Measurements from ENCODE around the gene ACSM6. TPM values are rescaled to one million over a fixed set of nuclear protein-coding genes. Genes with fewer than 3 reads are reported as not detected.
A peak's percentile ranks its signal among the peaks of the same experiment; 100 is the strongest.

The ACSM6 gene
- total RNA-seq, 3 donors from 2014 or later = 0.66 TPM; not detected in 2

DNA sequence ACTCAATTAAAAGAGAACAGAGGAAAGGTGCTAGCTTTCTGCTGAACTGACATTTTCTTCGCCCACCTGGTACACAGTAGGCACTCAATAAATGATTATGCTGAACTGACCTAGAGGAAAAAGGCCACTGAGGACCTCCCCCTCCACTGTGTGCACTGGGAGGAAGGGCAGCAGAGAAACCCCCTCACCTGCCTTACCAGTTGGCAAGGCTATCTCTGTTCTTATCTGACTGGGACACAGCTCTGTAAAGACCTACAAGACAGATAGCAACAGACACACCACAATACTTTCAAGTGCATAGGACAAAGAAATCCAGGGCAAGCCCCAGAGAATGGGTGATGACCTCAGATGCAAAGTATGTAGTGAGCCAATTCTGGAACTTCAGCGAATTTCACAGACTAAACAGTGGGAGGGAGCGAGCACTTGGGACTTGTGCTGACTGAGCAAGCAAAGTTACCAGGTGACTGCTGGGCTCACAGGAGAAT lies 66.4 kb downstream of the ACSM6 start:
- no peak for DNase-seq (ENCODE audit: low spot score in 2 of 2)
- Histone ChIP-seq H3K36me3 (no peaks in the 10 kb centered on the region), H3K27me3 (no peaks in the 10 kb centered on the region), H3K4me1 (no peaks in the 10 kb centered on the region), H3K9me3 (no peaks in the 10 kb centered on the region), H3K4me3 (no peak overlapping the region), H3K27ac (peak overlapping the region; percentile 73 to 75)
- intact Hi-C loops (cut with DNase I; ENCODE audit: low total_unique reads) = no loop called here
- TF ChIP-seq, protein P1, sequence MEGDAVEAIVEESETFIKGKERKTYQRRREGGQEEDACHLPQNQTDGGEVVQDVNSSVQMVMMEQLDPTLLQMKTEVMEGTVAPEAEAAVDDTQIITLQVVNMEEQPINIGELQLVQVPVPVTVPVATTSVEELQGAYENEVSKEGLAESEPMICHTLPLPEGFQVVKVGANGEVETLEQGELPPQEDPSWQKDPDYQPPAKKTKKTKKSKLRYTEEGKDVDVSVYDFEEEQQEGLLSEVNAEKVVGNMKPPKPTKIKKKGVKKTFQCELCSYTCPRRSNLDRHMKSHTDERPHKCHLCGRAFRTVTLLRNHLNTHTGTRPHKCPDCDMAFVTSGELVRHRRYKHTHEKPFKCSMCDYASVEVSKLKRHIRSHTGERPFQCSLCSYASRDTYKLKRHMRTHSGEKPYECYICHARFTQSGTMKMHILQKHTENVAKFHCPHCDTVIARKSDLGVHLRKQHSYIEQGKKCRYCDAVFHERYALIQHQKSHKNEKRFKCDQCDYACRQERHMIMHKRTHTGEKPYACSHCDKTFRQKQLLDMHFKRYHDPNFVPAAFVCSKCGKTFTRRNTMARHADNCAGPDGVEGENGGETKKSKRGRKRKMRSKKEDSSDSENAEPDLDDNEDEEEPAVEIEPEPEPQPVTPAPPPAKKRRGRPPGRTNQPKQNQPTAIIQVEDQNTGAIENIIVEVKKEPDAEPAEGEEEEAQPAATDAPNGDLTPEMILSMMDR (IDR thresholded peaks at IDR 0.05) = no peak
- TF ChIP-seq POLR2A (IDR thresholded peaks at IDR 0.05) = no peak
- no peak for TF ChIP-seq POLR2AphosphoS5 (IDR thresholded peaks at IDR 0.05)

DNA sequence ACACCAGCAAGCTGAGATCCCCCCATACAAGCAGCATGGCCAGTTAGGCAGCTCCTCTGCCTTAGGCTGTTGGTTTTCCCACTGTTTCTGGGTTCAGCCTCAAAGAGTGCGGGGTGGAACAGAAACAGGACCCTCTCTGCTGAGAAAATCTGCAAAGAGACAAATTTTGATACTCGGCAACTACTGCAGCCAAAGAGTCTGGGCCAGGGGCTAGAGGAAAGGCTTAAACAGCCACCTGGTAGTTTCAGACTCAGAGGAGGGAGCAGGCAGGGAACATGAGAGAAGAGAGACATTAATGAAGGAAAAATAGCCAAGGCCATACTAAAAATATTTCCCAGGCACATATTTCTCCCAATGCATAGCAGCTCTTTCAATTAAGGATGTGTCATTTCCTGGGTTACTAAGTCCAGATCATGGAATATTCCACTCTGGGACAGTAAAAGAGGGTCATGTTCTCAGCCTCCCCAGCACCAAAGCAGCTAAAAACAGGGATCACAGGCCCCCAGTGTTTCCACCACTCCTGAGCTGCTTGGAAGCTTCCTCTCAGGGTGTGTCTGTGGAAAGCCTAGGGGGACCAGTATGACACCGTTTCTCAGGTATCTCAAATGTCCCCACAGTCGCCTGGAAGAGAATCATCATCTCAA lies 67.0 kb downstream of the ACSM6 start:
- TF ChIP-seq POLR2AphosphoS5 (IDR thresholded peaks at IDR 0.05) (no peak), POLR2A (IDR thresholded peaks at IDR 0.05) (no peak)
- TF ChIP-seq, protein P1 (IDR thresholded peaks at IDR 0.05) = no peak
- H3K27me3 ChIP-seq = no peaks in the 10 kb centered on the region
- H3K9me3 ChIP-seq = no peaks in the 10 kb centered on the region
- peak overlapping the region; percentile 73 to 75 for H3K27ac ChIP-seq
- intact Hi-C loops (cut with DNase I; ENCODE audit: low total_unique reads) = no loop called here
- no peaks in the 10 kb centered on the region for H3K4me1 ChIP-seq
- no peak overlapping the region for H3K4me3 ChIP-seq
- no peak for DNase-seq (ENCODE audit: low spot score in 2 of 2)
- no peaks in the 10 kb centered on the region for H3K36me3 ChIP-seq

DNA sequence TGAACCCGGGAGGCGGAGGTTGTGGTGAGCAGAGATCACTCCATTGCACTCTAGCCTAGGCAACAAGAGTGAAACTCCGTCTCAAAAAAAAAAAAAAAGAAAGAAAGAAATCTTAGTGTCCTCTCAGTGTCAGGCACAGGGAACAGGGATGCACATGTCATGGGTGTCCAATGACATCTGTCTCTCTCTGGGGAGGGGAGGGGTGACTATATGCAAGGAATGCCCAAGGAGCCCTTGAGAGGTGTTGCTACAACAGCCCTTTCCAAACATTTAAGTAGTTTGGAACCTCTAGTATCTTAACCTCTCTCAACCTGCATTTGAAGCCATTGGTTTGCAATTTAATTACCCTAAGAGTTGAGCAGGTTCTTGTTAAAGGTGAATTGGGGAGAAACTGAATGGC lies 67.9 kb downstream of the ACSM6 start:
- intact Hi-C loops (cut with DNase I; ENCODE audit: low total_unique reads) = no loop called here
- no peaks in the 10 kb centered on the region for H3K9me3 ChIP-seq
- no peaks in the 10 kb centered on the region for H3K4me1 ChIP-seq
- H3K27ac ChIP-seq = no peak overlapping the region
- no peak for TF ChIP-seq POLR2AphosphoS5 (IDR thresholded peaks at IDR 0.05)
- no peak for TF ChIP-seq POLR2A (IDR thresholded peaks at IDR 0.05)
- TF ChIP-seq, protein P1 (IDR thresholded peaks at IDR 0.05) = no peak
- H3K27me3 ChIP-seq = no peaks in the 10 kb centered on the region
- no peak for DNase-seq (ENCODE audit: low spot score in 2 of 2)
- H3K36me3 ChIP-seq = no peaks in the 10 kb centered on the region
- H3K4me3 ChIP-seq = no peak overlapping the region

DNA sequence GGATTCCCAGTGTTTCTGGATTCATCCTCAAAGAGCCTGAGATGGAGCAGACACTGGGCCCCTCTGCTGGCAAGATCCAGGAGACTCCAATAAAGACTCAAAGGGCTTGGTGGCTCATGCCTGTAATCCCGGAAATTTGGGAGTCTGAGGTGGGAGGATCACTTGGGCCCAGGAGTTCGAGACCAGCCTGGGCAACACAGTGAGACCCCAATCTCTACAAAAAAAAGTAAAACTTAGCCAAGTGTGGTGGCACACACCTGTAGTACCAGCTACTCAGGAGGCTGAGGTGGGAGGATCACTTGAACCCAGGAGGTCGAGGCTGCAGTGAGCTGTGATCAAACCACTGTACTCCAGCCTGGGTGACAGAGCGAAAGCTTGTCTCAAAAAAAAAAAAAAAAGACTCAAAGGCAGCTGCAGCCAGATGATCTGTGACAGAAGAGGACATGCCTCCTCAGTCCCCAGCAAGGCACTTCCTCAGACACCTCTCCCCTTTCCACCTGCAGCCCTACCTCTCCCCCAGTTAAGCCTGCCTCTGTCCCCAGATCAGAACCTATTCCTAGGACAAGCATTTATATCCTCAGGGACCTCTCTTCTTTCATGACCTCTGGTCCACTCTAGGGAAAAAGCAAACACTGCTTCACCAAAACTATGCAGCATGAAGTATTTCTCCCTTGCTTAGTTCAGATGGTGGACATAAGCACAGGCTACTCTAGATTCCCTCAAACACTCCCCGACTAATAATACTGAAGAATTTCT lies 68.9 kb downstream of the ACSM6 start:
- H3K4me1 ChIP-seq = peaks cover 0 to 1% of the 10 kb centered on the region in 2 donors
- H3K36me3 ChIP-seq = no peaks in the 10 kb centered on the region
- intact Hi-C loops (cut with DNase I; ENCODE audit: low total_unique reads) = no loop called here
- no peaks in the 10 kb centered on the region for H3K9me3 ChIP-seq
- no peak for DNase-seq (ENCODE audit: low spot score in 2 of 2)
- TF ChIP-seq POLR2AphosphoS5 (IDR thresholded peaks at IDR 0.05) (no peak), POLR2A (IDR thresholded peaks at IDR 0.05) (no peak)
- TF ChIP-seq, protein P1 (IDR thresholded peaks at IDR 0.05) = no peak
- H3K27me3 ChIP-seq = no peaks in the 10 kb centered on the region
- H3K27ac ChIP-seq = no peak overlapping the region
- no peak overlapping the region for H3K4me3 ChIP-seq

DNA sequence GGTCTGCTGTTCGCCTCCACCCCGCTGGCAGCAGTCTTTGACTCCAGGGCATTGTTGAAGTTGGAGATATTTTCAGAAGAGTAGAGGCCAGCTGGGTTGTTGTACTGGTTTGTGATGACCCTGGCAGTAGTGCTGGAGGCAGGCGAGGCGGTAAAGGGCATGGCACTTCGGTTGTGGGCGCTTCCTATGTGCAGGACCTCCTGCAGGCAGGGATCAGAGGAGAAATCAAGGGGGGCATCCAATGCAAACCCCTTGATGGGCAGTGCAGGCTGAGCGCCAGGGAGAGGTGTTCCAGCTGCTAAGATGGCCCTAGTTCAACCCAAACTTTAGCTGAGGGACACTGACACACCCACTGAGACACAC lies 69.8 kb downstream of the ACSM6 start:
- intact Hi-C loops (cut with DNase I; ENCODE audit: low total_unique reads) = no loop called here
- no peak for DNase-seq (ENCODE audit: low spot score in 2 of 2)
- Histone ChIP-seq H3K4me3 (no peak overlapping the region), H3K27ac (no peak overlapping the region), H3K27me3 (no peaks in the 10 kb centered on the region), H3K4me1 (peaks cover 7 to 8% of the 10 kb centered on the region in 2 donors), H3K36me3 (no peaks in the 10 kb centered on the region), H3K9me3 (no peaks in the 10 kb centered on the region)
- TF ChIP-seq, protein P1 (IDR thresholded peaks at IDR 0.05) = no peak
- TF ChIP-seq POLR2A (IDR thresholded peaks at IDR 0.05) (no peak), POLR2AphosphoS5 (IDR thresholded peaks at IDR 0.05) (no peak)

All from breast epithelium (tissue), 4 donors.